Muscle layer of colon (tissue), 2 donors: Measurements from ENCODE around the gene EHBP1.

ENCODE experiments used
- H3K27ac ChIP-seq: one replicate; pipeline ENCODE4 v1.7.0; 2013; ENCODE audit warnings: low read depth, mild to moderate bottlenecking, low read length, moderate library complexity
- H3K27me3 ChIP-seq, 2 donors: one replicate each; pipeline ENCODE4 v1.7.0; 2013; ENCODE audit warnings: low read length in 2 of 2, mild to moderate bottlenecking in 2 of 2; ENCODE audit not compliant: insufficient read depth in 2 of 2, control insufficient read depth in 1 of 2
- H3K36me3 ChIP-seq: one replicate; pipeline ENCODE4 v1.7.0; 2013; ENCODE audit warnings: mild to moderate bottlenecking, low read length; ENCODE audit not compliant: insufficient read depth
- H3K4me1 ChIP-seq: one replicate; pipeline ENCODE4 v1.7.0; 2013; ENCODE audit warnings: mild to moderate bottlenecking, low read length; ENCODE audit not compliant: insufficient read depth
- H3K4me3 ChIP-seq, 2 donors: one replicate each; pipeline ENCODE4 v1.7.0; 2013; ENCODE audit warnings: low read length in 2 of 2, low read depth in 1 of 2, mild to moderate bottlenecking in 1 of 2, moderate library complexity in 1 of 2
- H3K9ac ChIP-seq: one replicate; pipeline ENCODE4 v1.7.0; 2013; ENCODE audit warnings: low read length
- H3K9me3 ChIP-seq: one replicate; pipeline ENCODE4 v1.7.0; 2013; ENCODE audit warnings: mild to moderate bottlenecking, low read length
- donor health status: abdominal sarcoma.
- donor health status: Adenocarcinoma of cecum.

Gene EHBP1

DNA sequence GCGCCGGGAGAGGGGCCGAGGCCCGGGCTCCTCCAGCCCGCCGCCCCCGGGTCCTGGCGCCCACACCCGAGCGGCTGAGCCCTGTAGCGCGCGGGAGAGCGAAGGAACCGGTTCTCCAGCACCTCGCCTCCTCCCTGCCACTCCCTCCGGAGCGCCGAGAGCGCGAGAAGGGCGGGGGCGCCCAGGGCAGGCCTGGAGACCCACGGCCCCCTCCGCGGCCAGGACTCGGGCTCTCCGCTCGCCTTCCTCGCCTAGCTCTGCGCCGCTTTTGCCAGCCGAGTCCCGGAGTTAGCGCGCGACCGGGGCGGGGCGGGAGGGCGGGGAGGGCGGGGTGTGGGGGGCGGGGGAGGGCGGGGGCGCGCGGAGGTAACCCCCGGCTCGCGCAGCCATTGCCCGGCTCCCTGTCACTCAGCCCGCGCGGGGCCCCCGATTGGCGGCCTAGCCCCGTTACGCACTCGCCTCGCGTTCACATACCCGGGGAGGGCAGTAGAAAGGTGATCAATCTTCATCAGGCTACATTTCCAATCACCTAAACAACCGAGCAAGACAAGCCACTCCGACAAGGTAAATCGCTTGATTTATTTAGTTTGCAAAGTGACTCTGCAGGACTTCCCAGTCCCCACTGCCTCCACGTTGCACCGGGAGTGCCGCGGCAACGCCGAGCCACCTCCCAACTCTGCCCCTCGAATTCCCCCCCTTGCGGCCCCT lies 345.0 kb downstream of the EHBP1 start, which contains the start of gene OTX1:
Gene OTX1, plus strand, starts transcription at position 497 of the 708 bp plus-strand sequence. CDS start 2,161 bp downstream, outside the sequence.
- peaks cover 12% of the 10 kb centered on the region for H3K36me3 ChIP-seq
- H3K4me1 ChIP-seq: peaks cover 32% of the 10 kb centered on the region
- no peak within 1 kb of the TSS for H3K9ac ChIP-seq
- H3K4me3 ChIP-seq: peak within 1 kb of the TSS; percentile 50 to 55
- H3K27ac ChIP-seq: no peak within 1 kb of the TSS
- H3K27me3 ChIP-seq: peaks cover 46 to 85% of the 10 kb centered on the region in 2 donors
- H3K9me3 ChIP-seq: peaks cover 8% of the 10 kb centered on the region

DNA sequence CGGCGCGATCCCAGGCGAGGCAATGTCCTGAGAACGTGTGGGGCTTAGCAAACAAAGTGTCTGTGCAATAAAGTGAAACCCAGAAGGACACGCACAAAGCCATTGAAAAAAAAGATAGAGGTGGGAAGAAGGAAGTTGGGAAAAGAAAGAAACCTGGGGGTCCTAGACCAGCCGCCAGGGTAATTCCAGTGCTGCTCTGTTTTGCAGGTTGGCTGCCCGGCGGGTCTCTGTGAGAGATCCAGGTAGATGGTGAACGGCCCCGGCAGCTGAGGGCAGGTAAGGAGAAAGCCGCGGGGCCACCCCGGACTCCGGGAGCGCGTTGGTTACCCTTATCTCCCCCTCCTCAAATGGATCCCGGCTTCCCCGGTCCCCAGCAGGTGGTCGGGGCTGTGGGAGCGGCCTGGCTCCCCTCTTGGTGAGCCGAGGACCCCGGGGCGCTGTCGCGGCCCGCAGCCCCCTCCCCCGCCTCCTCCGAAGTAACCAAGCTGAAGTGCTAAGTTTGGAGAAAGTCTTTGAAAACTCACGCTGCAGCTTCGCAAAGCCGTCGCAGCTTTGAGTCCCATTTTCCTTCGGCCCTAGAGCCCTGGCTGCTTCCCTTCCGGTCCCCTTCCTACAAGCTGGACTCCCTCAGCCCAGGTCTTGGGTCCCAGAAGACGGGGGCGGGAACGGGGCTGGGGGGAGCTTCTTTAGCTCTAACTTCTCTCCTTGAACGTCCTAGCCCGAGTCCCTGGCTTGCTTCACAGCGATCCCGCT lies 345.7 kb downstream of the EHBP1 start:
- H3K9me3 ChIP-seq: peaks cover 8% of the 10 kb centered on the region
- H3K4me3 ChIP-seq: peak overlapping the region; percentile 50 to 55
- peaks cover 35% of the 10 kb centered on the region for H3K4me1 ChIP-seq
- H3K36me3 ChIP-seq: peaks cover 4% of the 10 kb centered on the region
- no peak overlapping the region for H3K27ac ChIP-seq
- no peak overlapping the region for H3K9ac ChIP-seq
- H3K27me3 ChIP-seq: peaks cover 53 to 92% of the 10 kb centered on the region in 2 donors

DNA sequence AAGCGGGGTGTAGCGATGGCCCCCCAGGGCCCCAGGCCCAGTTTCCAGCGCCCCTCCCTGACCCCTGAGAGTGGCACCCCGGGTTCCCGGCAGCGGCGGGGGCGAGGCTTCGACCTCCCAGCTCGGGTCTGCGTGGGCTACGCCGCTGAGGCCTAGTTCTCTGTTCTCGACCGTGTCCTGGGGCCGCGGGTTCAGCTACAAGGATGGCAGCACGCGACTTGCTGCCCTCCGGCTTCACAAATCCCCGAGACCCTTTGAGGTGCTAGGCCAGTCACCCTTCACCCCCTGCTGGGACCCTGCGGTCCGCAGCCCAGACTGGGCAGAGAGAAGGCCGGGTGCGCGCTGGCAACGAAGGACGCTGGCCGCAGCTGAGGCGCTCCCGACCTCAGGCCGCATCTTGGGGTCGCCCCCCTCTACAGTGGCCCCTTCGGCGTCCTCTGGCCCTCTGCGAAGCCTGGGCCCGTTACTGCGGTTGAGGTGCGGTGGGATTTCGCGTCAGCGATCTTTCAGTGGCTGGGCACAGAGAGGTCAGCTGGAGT lies 346.4 kb downstream of the EHBP1 start:
- H3K4me1 ChIP-seq: peaks cover 36% of the 10 kb centered on the region

DNA sequence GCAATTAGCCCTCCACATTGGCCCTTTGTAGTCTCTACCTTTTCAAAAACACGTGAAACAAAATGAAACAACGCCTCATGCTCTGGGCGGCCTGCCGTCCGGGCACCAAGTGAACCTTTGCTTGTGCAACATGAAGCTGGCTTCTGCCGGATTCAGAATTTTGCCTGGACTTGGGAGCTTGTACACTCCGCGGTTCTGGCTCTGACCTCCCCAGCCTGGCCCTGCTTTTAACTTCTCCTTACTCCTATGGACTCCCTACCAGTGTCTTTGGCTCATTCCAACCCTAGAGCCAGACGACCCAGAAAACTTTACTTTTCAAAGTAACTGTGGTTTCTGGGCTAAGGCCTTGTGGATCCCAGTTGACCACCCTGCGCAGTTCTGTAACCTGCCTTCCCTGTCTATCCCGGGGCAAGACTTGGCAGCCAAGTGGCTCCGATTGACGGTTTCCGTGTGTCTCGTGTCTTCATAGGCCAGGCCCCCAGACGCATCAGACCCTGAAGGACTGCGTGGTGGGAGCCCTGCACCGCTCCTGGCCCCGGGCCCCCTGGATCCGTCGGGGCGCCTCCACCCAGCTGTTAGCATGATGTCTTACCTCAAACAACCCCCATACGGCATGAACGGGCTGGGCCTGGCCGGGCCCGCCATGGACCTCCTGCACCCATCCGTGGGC lies 347.0 kb downstream of the EHBP1 start:
- H3K4me3 ChIP-seq: no peak overlapping the region
- peaks cover 64 to 97% of the 10 kb centered on the region in 2 donors for H3K27me3 ChIP-seq
- peaks cover 40% of the 10 kb centered on the region for H3K4me1 ChIP-seq
- H3K9ac ChIP-seq: no peak overlapping the region
- H3K9me3 ChIP-seq: peaks cover 8% of the 10 kb centered on the region
- H3K27ac ChIP-seq: no peak overlapping the region
- no peaks in the 10 kb centered on the region for H3K36me3 ChIP-seq

More for the DNA sequence above, 346.4 kb downstream of the EHBP1 start:
- Histone ChIP-seq H3K9me3 (peaks cover 8% of the 10 kb centered on the region), H3K27me3 (peaks cover 59 to 97% of the 10 kb centered on the region in 2 donors), H3K4me3 (no peak overlapping the region), H3K9ac (no peak overlapping the region), H3K36me3 (no peaks in the 10 kb centered on the region), H3K27ac (no peak overlapping the region)

DNA sequence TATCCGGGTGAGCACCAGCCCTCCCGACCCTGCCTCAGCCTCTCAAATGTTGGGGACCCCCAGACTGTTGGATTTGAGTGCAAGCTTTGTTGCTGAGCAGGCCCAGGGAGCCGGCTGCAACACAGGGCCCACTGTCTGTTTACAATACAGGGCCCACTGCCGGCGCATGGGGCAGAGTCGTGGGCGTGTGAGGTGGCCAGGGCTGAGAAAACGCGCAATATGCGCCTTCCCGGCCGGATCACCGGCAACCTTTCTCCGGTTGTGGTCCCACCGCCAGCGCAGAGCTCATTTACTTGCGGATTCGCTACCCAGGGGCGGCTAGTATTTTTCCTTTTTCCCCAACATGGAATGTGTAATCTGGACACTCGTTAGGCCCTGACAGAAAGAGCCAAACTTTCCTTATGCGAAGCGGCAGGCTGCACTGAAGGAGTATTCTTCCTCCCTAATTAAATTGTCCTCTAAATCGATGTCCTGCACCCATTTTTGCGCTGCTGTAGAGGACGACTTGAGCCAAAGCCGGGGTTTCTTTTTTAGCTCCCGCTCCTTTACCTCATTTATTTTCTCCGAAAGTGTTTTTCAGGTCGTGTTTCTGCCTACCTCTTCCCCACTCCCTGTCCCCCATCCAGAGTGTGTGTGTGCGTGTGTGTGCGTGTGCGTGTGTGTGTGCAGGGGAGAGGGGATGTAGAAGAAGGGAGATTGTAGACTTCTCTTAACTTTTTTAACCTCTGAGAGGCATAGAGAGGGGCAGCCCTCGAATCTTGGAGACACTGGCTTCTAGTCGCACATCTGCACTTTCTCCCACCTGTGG lies 347.8 kb downstream of the EHBP1 start:
- peak overlapping the region in 1 of 2 donors; percentile 19 for H3K4me3 ChIP-seq
- H3K9ac ChIP-seq: no peak overlapping the region
- H3K27me3 ChIP-seq: peaks cover 67 to 97% of the 10 kb centered on the region in 2 donors
- peaks cover 8% of the 10 kb centered on the region for H3K9me3 ChIP-seq
- H3K4me1 ChIP-seq: peaks cover 45% of the 10 kb centered on the region
- H3K27ac ChIP-seq: no peak overlapping the region
- H3K36me3 ChIP-seq: no peaks in the 10 kb centered on the region

DNA sequence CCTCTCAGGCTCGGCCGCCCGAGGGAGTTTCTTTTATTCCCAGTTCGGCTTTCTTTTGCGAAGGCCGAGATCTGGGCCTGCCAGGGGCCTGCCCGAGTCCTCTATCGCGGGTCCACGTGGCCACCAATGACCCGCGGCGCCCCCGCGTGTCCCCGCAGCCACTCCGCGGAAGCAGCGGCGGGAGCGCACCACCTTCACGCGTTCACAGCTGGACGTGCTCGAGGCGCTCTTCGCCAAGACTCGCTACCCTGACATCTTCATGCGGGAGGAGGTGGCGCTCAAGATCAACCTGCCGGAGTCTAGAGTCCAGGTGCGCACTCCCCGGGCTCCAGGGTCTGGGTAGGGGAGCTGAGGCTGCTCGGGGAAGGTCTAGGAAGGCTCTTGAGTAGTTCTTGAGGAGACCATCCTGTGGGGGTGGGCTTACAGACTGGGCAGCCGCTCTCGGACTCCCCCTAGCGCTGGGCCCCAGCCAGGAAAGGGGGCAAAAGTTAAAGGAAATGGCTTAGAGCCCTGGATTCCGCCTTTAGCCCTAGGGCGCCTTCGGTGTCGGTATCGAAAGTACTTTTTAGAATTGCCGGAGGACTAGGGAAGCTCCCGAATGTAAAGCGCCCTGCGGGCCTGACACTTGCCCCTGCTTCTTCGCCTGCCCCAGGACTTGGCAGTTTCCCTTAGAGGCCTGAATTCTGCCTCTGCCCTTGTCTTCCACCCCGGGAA lies 348.5 kb downstream of the EHBP1 start:
- H3K4me1 ChIP-seq: peaks cover 49% of the 10 kb centered on the region
- H3K9ac ChIP-seq: no peak overlapping the region
- peaks cover 67 to 97% of the 10 kb centered on the region in 2 donors for H3K27me3 ChIP-seq
- no peak overlapping the region for H3K27ac ChIP-seq
- H3K36me3 ChIP-seq: no peaks in the 10 kb centered on the region
- peak overlapping the region in 1 of 2 donors; percentile 19 for H3K4me3 ChIP-seq
- H3K9me3 ChIP-seq: peaks cover 8% of the 10 kb centered on the region

DNA sequence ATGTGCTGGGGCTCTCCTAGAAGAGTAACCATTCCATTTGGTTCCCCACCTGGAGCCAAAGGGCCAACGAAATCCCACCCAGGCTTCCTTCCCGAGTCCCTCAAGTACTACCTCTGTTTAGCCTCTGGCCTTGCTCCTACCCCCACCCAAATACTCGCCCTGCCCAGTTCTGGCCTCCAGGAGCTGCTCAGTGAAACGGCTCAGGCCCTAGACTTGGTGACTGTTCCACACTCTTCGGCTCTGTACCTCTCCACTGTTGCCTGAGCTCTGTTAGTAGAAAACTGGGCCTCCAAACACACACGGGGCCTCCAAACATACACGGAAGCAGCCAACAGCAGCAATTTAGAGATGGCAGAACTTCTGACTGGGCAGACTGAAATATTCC lies 349.3 kb downstream of the EHBP1 start:
- peaks cover 8% of the 10 kb centered on the region for H3K9me3 ChIP-seq
- no peak overlapping the region for H3K4me3 ChIP-seq
- H3K4me1 ChIP-seq: peaks cover 45% of the 10 kb centered on the region
- peaks cover 64 to 96% of the 10 kb centered on the region in 2 donors for H3K27me3 ChIP-seq
- H3K36me3 ChIP-seq: no peaks in the 10 kb centered on the region
- H3K9ac ChIP-seq: no peak overlapping the region
- H3K27ac ChIP-seq: no peak overlapping the region

DNA sequence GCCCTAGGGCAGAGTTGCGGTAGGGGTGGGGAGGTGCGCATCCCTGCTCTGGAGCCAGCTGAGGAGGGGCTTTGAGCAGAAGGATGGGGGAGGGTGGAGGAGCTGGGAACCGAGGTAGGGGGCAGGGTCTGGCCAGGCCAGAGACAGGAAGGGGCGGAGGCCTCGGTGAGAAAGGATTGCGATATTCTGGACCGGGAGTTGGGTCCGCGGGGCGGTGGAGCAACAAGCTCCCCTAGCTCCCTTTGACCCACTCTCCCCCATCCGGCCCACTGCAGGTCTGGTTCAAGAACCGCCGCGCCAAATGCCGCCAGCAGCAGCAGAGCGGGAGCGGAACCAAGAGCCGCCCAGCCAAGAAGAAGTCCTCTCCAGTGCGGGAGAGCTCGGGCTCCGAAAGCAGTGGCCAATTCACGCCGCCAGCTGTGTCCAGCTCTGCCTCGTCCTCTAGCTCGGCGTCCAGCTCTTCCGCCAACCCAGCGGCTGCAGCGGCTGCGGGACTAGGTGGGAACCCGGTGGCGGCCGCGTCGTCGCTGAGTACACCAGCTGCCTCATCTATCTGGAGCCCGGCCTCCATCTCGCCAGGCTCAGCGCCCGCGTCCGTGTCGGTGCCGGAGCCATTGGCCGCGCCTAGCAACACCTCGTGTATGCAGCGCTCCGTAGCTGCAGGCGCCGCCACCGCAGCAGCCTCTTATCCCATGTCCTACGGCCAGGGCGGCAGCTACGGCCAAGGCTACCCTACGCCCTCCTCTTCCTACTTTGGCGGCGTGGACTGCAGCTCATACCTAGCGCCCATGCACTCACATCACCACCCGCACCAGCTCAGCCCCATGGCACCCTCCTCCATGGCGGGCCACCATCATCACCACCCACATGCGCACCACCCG lies 350.0 kb downstream of the EHBP1 start:
- Histone ChIP-seq H3K27me3 (peaks cover 68 to 96% of the 10 kb centered on the region in 2 donors), H3K36me3 (no peaks in the 10 kb centered on the region), H3K9ac (no peak overlapping the region), H3K27ac (no peak overlapping the region), H3K4me1 (peaks cover 42% of the 10 kb centered on the region), H3K4me3 (no peak overlapping the region), H3K9me3 (peaks cover 8% of the 10 kb centered on the region)

DNA sequence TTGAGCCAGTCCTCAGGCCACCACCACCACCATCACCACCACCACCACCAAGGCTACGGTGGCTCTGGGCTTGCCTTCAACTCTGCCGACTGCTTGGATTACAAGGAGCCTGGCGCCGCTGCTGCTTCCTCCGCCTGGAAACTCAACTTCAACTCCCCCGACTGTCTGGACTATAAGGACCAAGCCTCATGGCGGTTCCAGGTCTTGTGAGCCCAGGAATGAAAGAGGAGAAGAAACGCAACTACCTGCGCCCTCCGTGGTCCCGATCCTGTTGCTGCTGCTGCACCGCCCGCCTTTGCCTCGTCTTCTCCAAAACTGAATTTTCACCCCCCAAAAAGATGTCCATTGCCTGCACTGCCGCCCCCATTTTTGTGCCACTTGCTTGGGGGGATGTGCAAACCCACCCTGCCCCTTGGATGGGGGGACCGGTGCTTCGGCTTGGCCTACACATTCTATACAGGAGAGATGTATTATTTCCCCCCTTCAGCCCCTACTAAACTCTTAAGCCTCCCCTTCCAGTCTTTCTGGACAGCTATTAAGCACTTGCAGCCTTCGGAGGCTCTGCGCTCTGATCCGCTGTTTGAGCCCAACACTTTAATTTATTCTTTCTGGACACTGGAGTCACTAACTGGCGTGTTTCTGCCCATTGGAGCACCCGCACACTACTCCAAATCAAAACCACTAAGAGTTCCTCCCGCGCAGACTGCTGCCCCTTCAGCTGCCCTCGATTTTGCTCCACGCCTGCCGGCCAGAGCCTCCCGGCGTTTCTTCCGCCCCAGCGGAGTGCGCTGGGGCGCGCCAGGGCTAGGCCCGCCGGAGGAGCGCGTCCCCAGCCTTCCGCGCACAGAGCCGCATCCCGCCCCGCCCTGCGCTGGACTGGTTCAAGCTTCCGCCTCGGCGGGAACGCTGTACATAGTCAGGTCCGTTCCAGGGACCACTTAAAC lies 350.9 kb downstream of the EHBP1 start:
- peaks cover 77 to 97% of the 10 kb centered on the region in 2 donors for H3K27me3 ChIP-seq
- H3K9ac ChIP-seq: no peak overlapping the region
- peaks cover 8% of the 10 kb centered on the region for H3K9me3 ChIP-seq
- no peak overlapping the region for H3K4me3 ChIP-seq
- no peaks in the 10 kb centered on the region for H3K36me3 ChIP-seq
- H3K27ac ChIP-seq: no peak overlapping the region
- H3K4me1 ChIP-seq: peaks cover 37% of the 10 kb centered on the region
